Measurements from ENCODE around the gene ZNF791. TPM values are rescaled to one million over a fixed set of nuclear protein-coding genes. Genes with fewer than 3 reads are reported as not detected.

The ZNF791 gene
- total RNA-seq, 2 donors from 2014 or later: 18.3 to 20.4 TPM

DNA sequence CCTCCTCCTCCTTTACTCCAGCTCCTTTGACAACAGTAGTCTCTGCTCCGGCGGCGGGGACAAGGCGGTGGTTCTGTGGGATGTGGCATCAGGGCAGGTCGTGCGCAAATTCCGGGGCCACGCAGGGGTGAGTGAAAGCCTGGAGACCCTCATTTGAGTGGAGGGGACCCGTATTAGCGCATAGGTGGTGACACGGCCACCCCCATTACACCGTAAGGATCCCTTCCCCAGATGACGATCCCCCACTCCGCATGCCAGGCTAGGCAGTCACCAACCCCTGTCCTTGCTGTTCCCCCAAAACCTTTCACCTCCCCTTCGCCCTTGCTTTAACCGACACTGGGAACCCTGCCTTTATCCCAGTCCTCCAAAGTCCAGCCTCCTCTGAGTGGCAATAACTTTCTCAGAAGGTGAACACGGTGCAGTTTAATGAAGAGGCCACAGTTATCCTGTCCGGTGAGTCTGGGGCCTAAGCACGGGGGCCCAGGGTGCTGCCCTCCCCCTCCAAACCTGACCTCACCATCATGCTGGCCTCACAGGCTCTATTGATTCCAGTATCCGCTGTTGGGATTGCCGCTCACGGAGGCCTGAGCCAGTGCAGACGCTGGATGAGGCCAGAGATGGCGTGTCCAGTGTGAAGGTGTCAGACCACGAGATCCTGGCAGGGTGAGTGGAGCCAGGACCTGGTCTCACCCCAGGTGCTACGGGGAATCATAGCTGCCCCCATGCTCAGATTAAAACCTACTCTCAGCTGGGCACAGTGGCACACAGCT lies 59.6 kb downstream of the ZNF791 start:
- Histone ChIP-seq H3K27ac (peak overlapping the region; percentile 95 to 97), H3K27me3 (replicated peaks; ENCODE audit: insufficient read depth) (no peaks in the 10 kb centered on the region), H3K36me3 (peaks cover 0 to 13% of the 10 kb centered on the region in 2 donors), H3K9me3 (no peaks in the 10 kb centered on the region), H3K4me1 (replicated peaks) (peaks cover 22% of the 10 kb centered on the region), H3K4me3 (peak overlapping the region; percentile 83)
- no peak for DNase-seq (ENCODE audit: low spot score)
- TF ChIP-seq, protein P1, sequence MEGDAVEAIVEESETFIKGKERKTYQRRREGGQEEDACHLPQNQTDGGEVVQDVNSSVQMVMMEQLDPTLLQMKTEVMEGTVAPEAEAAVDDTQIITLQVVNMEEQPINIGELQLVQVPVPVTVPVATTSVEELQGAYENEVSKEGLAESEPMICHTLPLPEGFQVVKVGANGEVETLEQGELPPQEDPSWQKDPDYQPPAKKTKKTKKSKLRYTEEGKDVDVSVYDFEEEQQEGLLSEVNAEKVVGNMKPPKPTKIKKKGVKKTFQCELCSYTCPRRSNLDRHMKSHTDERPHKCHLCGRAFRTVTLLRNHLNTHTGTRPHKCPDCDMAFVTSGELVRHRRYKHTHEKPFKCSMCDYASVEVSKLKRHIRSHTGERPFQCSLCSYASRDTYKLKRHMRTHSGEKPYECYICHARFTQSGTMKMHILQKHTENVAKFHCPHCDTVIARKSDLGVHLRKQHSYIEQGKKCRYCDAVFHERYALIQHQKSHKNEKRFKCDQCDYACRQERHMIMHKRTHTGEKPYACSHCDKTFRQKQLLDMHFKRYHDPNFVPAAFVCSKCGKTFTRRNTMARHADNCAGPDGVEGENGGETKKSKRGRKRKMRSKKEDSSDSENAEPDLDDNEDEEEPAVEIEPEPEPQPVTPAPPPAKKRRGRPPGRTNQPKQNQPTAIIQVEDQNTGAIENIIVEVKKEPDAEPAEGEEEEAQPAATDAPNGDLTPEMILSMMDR (IDR thresholded peaks at IDR 0.05): no peak
- intact Hi-C loops (cut with DNase I): no loop called here
- WGBS: 36% methylated on average over 26 of the region's 26 CpGs

DNA sequence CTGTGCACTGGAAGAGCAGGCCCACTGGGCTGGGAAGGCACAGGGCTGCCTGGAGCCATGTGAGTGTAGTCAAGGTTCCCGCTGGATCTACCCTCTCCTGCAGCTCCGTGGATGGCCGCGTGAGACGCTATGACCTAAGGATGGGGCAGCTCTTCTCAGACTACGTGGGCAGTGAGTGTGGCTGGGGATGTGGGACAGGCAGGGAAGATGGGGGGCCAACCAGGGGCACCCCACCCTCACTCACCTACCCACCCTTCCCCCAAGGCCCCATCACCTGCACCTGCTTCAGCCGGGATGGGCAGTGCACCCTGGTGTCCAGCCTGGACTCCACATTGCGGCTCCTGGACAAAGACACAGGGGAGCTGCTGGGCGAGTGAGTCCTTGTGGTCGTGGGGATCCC lies 62.0 kb downstream of the ZNF791 start:
- no peak for DNase-seq (ENCODE audit: low spot score)
- H3K36me3 ChIP-seq: peaks cover 0 to 26% of the 10 kb centered on the region in 2 donors
- intact Hi-C loops (cut with DNase I): loop anchor here (2.0 kb wide), 1 partner anchor 108 kb away; no protein-coding TSS in a partner anchor
- TF ChIP-seq POLR2A (IDR thresholded peaks at IDR 0.05) (no peak), POLR2AphosphoS5 (IDR thresholded peaks at IDR 0.05) (no peak)
- TF ChIP-seq, protein P1 (IDR thresholded peaks at IDR 0.05): no peak
- H3K27me3 ChIP-seq (replicated peaks; ENCODE audit: insufficient read depth): no peaks in the 10 kb centered on the region
- H3K4me3 ChIP-seq: no peak overlapping the region
- peaks cover 15% of the 10 kb centered on the region for H3K4me1 ChIP-seq (replicated peaks)
- H3K9me3 ChIP-seq: no peaks in the 10 kb centered on the region
- WGBS: 83% methylated on average over 10 of the region's 10 CpGs
- H3K27ac ChIP-seq: no peak overlapping the region

DNA sequence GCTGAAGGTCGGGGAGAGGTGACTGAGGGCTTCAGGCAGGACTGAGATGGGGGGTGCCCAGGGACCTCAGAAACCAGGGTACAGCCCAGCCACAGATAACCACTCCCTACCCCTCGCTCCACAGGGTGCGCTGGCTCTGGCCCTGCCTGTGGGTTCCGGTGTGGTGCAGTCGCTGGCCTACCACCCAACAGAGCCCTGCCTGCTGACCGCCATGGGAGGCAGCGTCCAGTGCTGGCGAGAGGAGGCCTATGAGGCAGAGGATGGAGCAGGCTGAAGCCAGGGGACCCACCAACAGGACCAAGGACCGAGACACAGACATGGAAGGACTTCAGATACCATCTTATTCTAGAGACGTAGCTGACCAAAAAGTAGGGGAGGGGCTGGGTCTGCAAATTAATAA lies 64.7 kb downstream of the ZNF791 start:
- Histone ChIP-seq H3K27me3 (replicated peaks; ENCODE audit: insufficient read depth) (no peaks in the 10 kb centered on the region), H3K4me1 (replicated peaks) (peaks cover 4% of the 10 kb centered on the region), H3K4me3 (no peak overlapping the region), H3K27ac (no peak overlapping the region), H3K9me3 (no peaks in the 10 kb centered on the region), H3K36me3 (peaks cover 3 to 29% of the 10 kb centered on the region in 2 donors)
- WGBS: 91% methylated on average over 10 of the region's 10 CpGs
- TF ChIP-seq POLR2AphosphoS5 (IDR thresholded peaks at IDR 0.05) (no peak), POLR2A (IDR thresholded peaks at IDR 0.05) (no peak)
- TF ChIP-seq, protein P1 (IDR thresholded peaks at IDR 0.05): no peak
- intact Hi-C loops (cut with DNase I): no loop called here
- no peak for DNase-seq (ENCODE audit: low spot score)

DNA sequence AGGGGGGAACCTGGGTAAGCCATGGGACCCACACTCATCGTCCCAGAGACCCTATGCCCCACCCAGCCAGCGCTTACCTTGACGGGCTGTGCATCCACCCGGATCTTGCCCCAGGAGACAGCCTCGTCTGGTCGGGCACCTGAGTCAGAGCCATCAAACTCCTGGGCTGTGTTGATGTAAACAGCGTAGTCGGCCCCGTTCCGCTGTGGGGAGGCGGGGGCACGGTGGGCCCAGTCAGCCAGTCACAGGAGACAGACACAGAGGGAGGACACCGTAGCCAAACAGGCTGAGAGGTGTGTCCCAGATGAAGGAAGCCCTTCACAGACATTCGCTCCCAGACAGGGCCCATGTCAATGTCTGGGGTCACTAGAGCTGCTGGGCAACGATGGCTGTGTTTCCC lies 65.2 kb downstream of the ZNF791 start:
- intact Hi-C loops (cut with DNase I): no loop called here
- H3K4me3 ChIP-seq: no peak overlapping the region
- TF ChIP-seq, protein P1 (IDR thresholded peaks at IDR 0.05): no peak
- TF ChIP-seq POLR2AphosphoS5 (IDR thresholded peaks at IDR 0.05) (no peak), POLR2A (IDR thresholded peaks at IDR 0.05) (no peak)
- 83% methylated on average over 15 of the region's 15 CpGs for WGBS
- H3K36me3 ChIP-seq: peaks cover 3 to 29% of the 10 kb centered on the region in 2 donors
- no peaks in the 10 kb centered on the region for H3K9me3 ChIP-seq
- no peak overlapping the region for H3K27ac ChIP-seq
- no peaks in the 10 kb centered on the region for H3K4me1 ChIP-seq (replicated peaks)
- H3K27me3 ChIP-seq (replicated peaks; ENCODE audit: insufficient read depth): no peaks in the 10 kb centered on the region
- no peak for DNase-seq (ENCODE audit: low spot score)

DNA sequence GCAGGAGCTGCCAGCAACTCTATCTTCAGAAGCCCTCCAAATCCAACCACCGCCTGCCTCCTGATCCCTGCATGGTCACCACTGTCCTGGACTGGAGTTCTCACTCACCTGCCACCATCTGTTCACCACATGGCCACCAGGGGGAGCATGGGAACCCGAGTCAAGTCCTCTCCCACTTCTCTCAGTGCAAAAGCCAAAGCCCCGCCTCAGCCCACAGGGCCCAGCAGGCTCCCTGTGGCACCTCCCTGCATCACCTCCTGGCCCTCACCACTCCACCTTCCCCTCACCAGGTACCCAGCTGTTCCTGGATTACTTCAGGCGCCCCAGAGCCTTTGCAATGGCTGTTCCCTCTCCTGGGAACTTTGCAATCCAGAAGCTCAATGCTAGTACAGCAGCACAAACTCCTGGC lies 65.7 kb downstream of the ZNF791 start:
- no peak overlapping the region for H3K27ac ChIP-seq
- peaks cover 3 to 29% of the 10 kb centered on the region in 2 donors for H3K36me3 ChIP-seq
- 22% methylated on average over 4 of the region's 4 CpGs for WGBS
- H3K9me3 ChIP-seq: no peaks in the 10 kb centered on the region
- intact Hi-C loops (cut with DNase I): no loop called here
- TF ChIP-seq POLR2AphosphoS5 (IDR thresholded peaks at IDR 0.05): peak; percentile 34
- TF ChIP-seq, protein P1 (IDR thresholded peaks at IDR 0.05): peak; percentile 68 to 86 (median 76)
- no peak for TF ChIP-seq POLR2A (IDR thresholded peaks at IDR 0.05)
- H3K4me3 ChIP-seq: no peak overlapping the region
- H3K27me3 ChIP-seq (replicated peaks; ENCODE audit: insufficient read depth): no peaks in the 10 kb centered on the region
- H3K4me1 ChIP-seq (replicated peaks): no peaks in the 10 kb centered on the region
- DNase-seq (ENCODE audit: low spot score): peak; percentile 69
